SU-DHL-6 (cell line): ENCODE measurements around the gene PCDHA13.
"Not testable (repeated sequence)": the region's sequence is repeated elsewhere in the genome, so short reads cannot be mapped to it uniquely, and the experiment has no call there.

Experiments
- H2AFZ ChIP-seq: fragments of 200-600 bp; sonication (generic); 2 replicates; pipeline ENCODE4 v1.6.1; 2014; ENCODE audit warnings: low read depth, mild to moderate bottlenecking, moderate library complexity, mixed read lengths, antibody characterized with exemption, low read length; ENCODE audit not compliant: severe bottlenecking
- H3F3A ChIP-seq: fragments of 200-600 bp; shearing (Covaris generic); 2 replicates; pipeline ENCODE4 v1.6.0; 2016; ENCODE audit warnings: antibody characterized with exemption, mild to moderate bottlenecking; ENCODE audit not compliant: insufficient read depth
- H3K27ac ChIP-seq: fragments of 200-600 bp; sonication (generic); 2 replicates; pipeline ENCODE4 v1.5.1; 2016; ENCODE audit warnings: low read depth, mild to moderate bottlenecking, low read length, moderate library complexity, mixed read lengths
- H3K27me3 ChIP-seq: fragments of 200-600 bp; sonication (generic), shearing (Covaris generic); 2 replicates; pipeline ENCODE4 v1.6.0; 2014; ENCODE audit warnings: mild to moderate bottlenecking, low read length
- H3K36me3 ChIP-seq: fragments of 200-600 bp; sonication (generic); 2 replicates; pipeline ENCODE4 v1.6.1; 2014; ENCODE audit warnings: mild to moderate bottlenecking, low read length, mixed read lengths
- H3K4me2 ChIP-seq: fragments of 300-600, 200-600 bp; shearing (Covaris generic), sonication (generic); 2 replicates; pipeline ENCODE4 v1.6.0; 2014; ENCODE audit warnings: low read length, low read depth, mild to moderate bottlenecking; ENCODE audit not compliant: poor library complexity, severe bottlenecking
- H3K4me3 ChIP-seq: fragments of 200-600 bp; sonication (generic); 2 replicates; pipeline ENCODE4 v1.5.1; 2014; ENCODE audit warnings: antibody characterized with exemption, low read length, mild to moderate bottlenecking, mixed read lengths; ENCODE audit not compliant: insufficient read depth, poor library complexity, severe bottlenecking
- H3K79me2 ChIP-seq: fragments of 200-600 bp; sonication (generic); 2 replicates; pipeline ENCODE4 v1.6.1; 2014; ENCODE audit warnings: mild to moderate bottlenecking, low read length, moderate library complexity; ENCODE audit not compliant: insufficient read depth
- H3K9ac ChIP-seq: fragments of 200-600 bp; sonication (generic); 2 replicates; pipeline ENCODE4 v1.7.0; 2014; ENCODE audit warnings: mild to moderate bottlenecking, low read length
- H3K9me2 ChIP-seq: fragments of 200-600 bp; sonication (generic); replicated peaks from 2 replicates; pipeline ENCODE4 v1.6.1; 2014; ENCODE audit warnings: low read length; ENCODE audit not compliant: insufficient read depth
- H3K9me3 ChIP-seq: fragments of 200-600 bp; sonication (generic); 2 replicates; pipeline ENCODE4 v1.6.1; 2014; ENCODE audit warnings: low read length, mixed read lengths; ENCODE audit not compliant: insufficient read depth
- H4K20me1 ChIP-seq: fragments of 200-600 bp; sonication (generic); 2 replicates; pipeline ENCODE4 v1.6.1; 2014; ENCODE audit warnings: low read depth, mild to moderate bottlenecking, antibody characterized with exemption, low read length, moderate library complexity, mixed read lengths
- EZH2phosphoT487 ChIP-seq: fragments of 200-600 bp; sonication (generic), shearing (Covaris generic); conservative IDR thresholded peaks from 2 replicates; pipeline ENCODE4 v1.6.1; 2018; ENCODE audit warnings: mild to moderate bottlenecking, antibody characterized with exemption, low read length, moderate library complexity, mixed read lengths
- TF ChIP-seq, protein P1 (sequence below): fragments of 200-600 bp; sonication (generic); IDR thresholded peaks from one replicate; pipeline ENCODE4 v1.5.1; 2017; ENCODE audit warnings: antibody characterized with exemption, mild to moderate bottlenecking, low read length, moderate library complexity; ENCODE audit not compliant: insufficient read depth, poor library complexity, severe bottlenecking

Gene PCDHA13

DNA sequence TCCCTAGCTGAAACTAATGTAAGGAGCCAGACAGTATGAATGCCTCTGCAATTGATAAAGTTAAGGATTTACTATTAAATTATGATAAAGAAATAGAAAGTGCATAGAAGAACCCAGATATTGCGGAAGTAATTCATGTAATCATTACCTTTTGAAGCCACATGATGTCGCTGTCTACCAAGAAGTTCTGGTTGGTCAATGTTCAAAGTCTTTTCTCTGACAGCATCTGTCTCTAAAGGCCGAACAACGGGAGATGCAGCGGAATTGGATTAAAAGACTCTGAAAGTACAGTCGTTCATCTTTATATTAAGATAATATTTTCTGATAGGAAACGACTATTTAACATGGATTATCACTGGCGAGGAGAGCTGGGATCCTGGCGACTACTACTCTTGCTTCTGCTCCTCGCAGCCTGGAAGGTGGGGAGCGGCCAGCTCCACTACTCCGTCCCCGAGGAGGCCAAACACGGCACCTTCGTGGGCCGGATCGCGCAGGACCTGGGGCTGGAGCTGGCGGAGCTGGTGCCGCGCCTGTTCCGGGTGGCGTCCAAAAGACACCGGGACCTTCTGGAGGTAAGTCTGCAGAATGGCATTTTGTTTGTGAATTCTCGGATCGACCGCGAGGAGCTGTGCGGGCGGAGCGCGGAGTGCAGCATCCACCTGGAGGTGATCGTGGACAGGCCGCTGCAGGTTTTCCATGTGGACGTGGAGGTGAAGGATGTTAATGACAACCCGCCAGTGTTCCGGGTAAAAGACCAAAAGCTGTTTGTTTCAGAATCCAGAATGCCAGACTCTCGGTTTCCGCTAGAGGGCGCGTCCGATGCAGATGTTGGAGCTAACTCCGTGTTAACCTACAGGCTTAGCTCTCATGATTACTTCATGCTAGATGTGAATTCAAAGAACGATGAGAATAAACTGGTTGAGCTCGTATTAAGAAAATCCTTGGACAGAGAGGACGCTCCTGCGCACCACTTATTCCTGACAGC lies 40.7 kb upstream of the PCDHA13 start, which contains the start of gene PCDHA8:
Gene PCDHA8 (plus strand): TSS at position 210 of the 985 bp plus-strand sequence. CDS start 135 bp downstream, at position 345.
- TF ChIP-seq, protein P1, sequence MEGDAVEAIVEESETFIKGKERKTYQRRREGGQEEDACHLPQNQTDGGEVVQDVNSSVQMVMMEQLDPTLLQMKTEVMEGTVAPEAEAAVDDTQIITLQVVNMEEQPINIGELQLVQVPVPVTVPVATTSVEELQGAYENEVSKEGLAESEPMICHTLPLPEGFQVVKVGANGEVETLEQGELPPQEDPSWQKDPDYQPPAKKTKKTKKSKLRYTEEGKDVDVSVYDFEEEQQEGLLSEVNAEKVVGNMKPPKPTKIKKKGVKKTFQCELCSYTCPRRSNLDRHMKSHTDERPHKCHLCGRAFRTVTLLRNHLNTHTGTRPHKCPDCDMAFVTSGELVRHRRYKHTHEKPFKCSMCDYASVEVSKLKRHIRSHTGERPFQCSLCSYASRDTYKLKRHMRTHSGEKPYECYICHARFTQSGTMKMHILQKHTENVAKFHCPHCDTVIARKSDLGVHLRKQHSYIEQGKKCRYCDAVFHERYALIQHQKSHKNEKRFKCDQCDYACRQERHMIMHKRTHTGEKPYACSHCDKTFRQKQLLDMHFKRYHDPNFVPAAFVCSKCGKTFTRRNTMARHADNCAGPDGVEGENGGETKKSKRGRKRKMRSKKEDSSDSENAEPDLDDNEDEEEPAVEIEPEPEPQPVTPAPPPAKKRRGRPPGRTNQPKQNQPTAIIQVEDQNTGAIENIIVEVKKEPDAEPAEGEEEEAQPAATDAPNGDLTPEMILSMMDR = peak; percentile 28
- TF ChIP-seq EZH2phosphoT487 = no peak
- no peaks in the 10 kb centered on the region for H3K79me2 ChIP-seq
- no peaks in the 10 kb centered on the region for H3K9me2 ChIP-seq
- H3K4me2 ChIP-seq = peak within 1 kb of the TSS; percentile 31
- no peak within 1 kb of the TSS for H2AFZ ChIP-seq
- no peaks in the 10 kb centered on the region for H3K9me3 ChIP-seq
- H3K27me3 ChIP-seq = no peaks in the 10 kb centered on the region
- no peaks in the 10 kb centered on the region for H3K36me3 ChIP-seq
- H3K27ac ChIP-seq = no peak within 1 kb of the TSS
- no peaks in the 10 kb centered on the region for H3F3A ChIP-seq
- H4K20me1 ChIP-seq = no peaks in the 10 kb centered on the region
- H3K9ac ChIP-seq = no peak within 1 kb of the TSS
- no peak within 1 kb of the TSS for H3K4me3 ChIP-seq

DNA sequence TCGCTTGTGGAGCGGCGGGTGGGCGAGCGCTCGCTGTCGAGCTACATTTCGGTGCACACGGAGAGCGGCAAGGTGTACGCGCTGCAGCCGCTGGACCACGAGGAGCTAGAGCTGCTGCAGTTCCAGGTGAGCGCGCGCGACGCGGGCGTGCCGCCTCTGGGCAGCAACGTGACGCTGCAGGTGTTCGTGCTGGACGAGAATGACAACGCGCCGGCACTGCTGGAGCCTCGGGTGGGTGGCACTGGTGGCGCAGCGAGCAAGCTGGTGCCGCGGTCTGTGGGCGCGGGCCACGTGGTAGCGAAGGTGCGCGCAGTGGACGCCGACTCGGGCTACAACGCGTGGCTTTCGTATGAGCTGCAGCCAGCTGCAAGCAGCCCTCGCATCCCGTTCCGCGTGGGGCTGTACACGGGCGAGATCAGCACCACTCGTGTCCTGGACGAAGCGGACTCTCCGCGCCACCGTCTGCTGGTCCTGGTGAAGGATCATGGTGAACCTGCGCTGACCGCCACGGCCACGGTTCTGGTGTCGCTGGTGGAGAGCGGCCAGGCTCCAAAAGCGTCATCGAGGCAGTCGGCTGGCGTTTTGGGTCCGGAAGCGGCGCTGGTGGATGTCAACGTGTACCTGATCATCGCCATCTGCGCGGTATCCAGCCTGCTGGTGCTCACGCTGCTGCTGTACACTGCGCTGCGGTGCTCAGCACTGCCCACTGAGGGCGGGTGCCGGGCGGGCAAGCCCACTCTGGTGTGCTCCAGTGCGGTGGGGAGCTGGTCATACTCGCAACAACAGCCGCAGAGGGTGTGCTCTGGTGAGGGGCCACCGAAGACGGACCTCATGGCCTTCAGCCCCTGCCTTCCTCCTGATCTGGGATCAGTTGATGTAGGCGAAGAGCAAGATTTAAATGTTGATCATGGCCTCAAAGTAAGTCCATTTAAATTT lies 38.9 kb upstream of the PCDHA13 start:
- H3K9me3 ChIP-seq = no peaks in the 10 kb centered on the region
- TF ChIP-seq, protein P1 = no peak
- no peak for TF ChIP-seq EZH2phosphoT487
- no peaks in the 10 kb centered on the region for H3K27me3 ChIP-seq

DNA sequence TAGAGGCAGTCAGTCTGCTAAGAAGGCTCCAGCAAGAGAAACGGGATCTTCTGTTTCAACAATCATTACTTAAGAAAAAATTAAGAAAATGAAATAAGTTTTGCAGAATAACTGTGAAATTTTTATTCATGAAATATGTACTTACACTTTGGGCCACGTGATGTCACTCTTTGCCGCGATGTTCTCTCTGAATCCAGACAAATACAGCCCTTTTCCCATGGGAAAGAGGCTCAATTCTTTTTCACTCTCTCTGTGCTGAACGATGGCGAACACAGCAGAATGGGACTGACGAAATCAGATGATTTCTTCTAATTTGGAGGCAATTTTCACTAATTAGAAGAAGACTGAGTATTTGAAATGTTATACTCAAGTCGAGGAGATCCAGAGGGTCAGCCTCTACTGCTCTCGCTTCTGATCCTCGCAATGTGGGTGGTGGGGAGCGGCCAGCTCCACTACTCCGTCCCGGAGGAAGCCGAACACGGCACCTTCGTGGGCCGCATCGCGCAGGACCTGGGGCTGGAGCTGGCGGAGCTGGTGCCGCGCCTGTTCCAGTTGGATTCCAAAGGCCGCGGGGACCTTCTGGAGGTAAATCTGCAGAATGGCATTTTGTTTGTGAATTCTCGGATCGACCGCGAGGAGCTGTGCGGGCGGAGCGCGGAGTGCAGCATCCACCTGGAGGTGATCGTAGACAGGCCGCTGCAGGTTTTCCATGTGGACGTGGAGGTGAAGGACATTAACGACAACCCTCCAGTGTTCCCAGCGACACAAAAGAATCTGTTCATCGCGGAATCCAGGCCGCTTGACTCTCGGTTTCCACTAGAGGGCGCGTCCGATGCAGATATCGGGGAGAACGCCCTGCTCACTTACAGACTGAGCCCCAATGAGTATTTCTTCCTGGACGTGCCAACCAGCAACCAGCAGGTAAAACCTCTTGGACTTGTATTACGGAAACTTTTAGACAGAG lies 33.5 kb upstream of the PCDHA13 start, which contains the start of gene PCDHA9:
Gene PCDHA9 (plus strand): TSS at position 244 of the 964 bp plus-strand sequence. CDS start 114 bp downstream, at position 358.
- H4K20me1 ChIP-seq, H3F3A ChIP-seq, H3K9me3 ChIP-seq, H3K79me2 ChIP-seq, H3K9me2 ChIP-seq, H3K4me3 ChIP-seq, H3K27me3 ChIP-seq, H3K9ac ChIP-seq, H3K36me3 ChIP-seq, H3K27ac ChIP-seq, H2AFZ ChIP-seq, H3K4me2 ChIP-seq: not testable (repeated sequence)

More for the DNA sequence above, 38.9 kb upstream of the PCDHA13 start:
- H3K36me3 ChIP-seq = no peaks in the 10 kb centered on the region
- no peak overlapping the region for H3K4me3 ChIP-seq
- H3K27ac ChIP-seq = no peak overlapping the region
- no peaks in the 10 kb centered on the region for H4K20me1 ChIP-seq
- no peaks in the 10 kb centered on the region for H3K9me2 ChIP-seq
- H3K9ac ChIP-seq = no peak overlapping the region
- no peak overlapping the region for H3K4me2 ChIP-seq
- no peak overlapping the region for H2AFZ ChIP-seq
- no peaks in the 10 kb centered on the region for H3F3A ChIP-seq
- H3K79me2 ChIP-seq = no peaks in the 10 kb centered on the region

DNA sequence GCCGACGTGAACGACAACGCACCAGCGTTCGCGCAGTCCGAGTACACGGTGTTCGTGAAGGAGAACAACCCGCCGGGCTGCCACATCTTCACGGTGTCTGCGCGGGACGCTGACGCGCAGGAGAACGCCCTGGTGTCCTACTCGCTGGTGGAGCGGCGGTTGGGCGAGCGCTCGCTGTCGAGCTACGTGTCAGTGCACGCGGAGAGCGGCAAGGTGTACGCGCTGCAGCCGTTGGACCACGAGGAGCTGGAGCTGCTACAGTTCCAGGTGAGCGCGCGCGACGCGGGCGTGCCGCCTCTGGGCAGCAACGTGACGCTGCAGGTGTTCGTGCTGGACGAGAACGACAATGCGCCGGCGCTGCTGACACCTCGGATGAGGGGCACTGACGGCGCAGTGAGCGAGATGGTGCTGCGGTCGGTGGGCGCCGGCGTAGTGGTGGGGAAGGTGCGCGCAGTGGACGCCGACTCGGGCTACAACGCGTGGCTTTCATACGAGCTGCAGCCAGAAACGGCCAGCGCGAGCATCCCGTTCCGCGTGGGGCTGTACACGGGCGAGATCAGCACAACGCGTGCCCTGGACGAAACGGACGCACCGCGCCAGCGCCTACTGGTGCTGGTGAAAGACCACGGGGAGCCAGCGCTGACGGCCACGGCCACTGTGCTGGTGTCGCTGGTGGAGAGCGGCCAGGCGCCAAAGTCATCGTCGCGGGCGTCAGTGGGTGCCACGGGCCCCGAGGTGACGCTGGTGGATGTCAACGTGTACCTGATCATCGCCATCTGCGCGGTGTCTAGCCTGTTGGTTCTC lies 31.9 kb upstream of the PCDHA13 start:
- H3K9me2 ChIP-seq, H3K27ac ChIP-seq, H3K4me2 ChIP-seq, H3K36me3 ChIP-seq, H4K20me1 ChIP-seq, H2AFZ ChIP-seq, H3K9ac ChIP-seq, H3F3A ChIP-seq, H3K9me3 ChIP-seq, H3K27me3 ChIP-seq, H3K79me2 ChIP-seq, H3K4me3 ChIP-seq: not testable (repeated sequence)
